Testis (tissue), 2 donors: ENCODE results near the gene AGAP1.

ENCODE experiments used
- CTCF ChIP-seq, 3 experiments: fragments of 450-650 bp in 2 of 3; fragments of 200-600 bp in 1 of 3; sonication (generic) in 1 of 3; IDR thresholded peaks; one replicate each; pipeline ENCODE4 v1.5.1; 2016 to 2019; ENCODE audit warnings: antibody characterized with exemption in 3 of 3, mild to moderate bottlenecking in 2 of 3, moderate library complexity in 1 of 3
- POLR2A ChIP-seq: fragments of 450-650 bp; IDR thresholded peaks from one replicate; pipeline ENCODE4 v1.6.1; 2017; ENCODE audit warnings: antibody characterized with exemption, mild to moderate bottlenecking, moderate library complexity

GRCh38 chr2:235543128-235543750 is 49.4 kb downstream of the AGAP1 start:
- TF ChIP-seq POLR2A, result no peak
- no peak for TF ChIP-seq CTCF (IDR thresholded peaks at IDR 0.05)
